ENCODE data around the gene DGAT2.

DNA sequence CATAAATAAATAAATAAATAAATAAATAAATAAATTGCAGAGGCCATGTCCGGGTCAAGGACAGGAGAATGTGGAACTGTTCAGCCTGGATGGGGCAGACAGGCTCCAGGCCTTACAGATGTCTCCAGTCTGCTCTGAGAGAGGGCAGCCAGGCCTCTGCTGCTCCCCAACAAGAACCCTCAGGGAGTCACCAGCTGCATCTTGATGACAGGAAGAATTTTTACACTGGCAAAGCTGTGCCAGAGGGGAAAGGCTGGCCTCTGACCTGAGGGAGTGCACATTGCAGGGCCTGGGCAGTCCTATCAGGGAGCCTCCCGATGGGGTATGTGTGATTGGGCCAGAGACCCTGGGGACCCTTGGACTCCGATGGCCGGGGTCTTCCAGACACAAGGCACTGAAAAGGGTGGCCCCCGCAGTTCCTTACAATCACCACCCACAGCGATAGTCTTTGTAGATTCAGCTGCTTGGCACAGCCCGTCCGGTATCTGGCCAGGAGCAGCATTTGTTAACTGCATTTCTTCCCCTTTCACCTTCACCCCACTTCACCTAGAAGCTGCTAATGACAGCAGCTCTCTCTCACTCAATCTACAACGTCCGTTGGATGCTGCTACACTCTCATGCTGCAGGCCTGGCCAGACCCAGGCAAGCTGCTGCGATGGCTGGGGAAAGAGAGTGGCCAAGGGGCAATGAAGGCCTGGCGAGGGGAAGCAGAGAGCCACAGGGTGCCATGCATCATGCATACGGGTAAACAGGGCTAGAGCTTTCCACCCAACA lies 42.8 kb upstream of the DGAT2 start:
- TF ChIP-seq EZH2 (IDR thresholded peaks at IDR 0.05) (no peak), POLR2AphosphoS5 (IDR thresholded peaks at IDR 0.05; ENCODE audit: borderline replicate concordance, low read depth, low read length) (no peak), FOXP2 (optimal IDR thresholded peaks at IDR 0.05; ENCODE audit: control extremely low read depth, extremely low read length, insufficient read depth) (no peak)

Data from SK-N-MC (cell line).